ENCODE data around the gene CROCC2. TPM values are rescaled to one million over a fixed set of nuclear protein-coding genes. Genes with fewer than 3 reads are reported as not detected.

Gene CROCC2
- total and polyA plus RNA-seq, 8 donors, result 0.03 to 4.9 TPM; not detected in 6

- H3K4me3 ChIP-seq, result no peak overlapping the region
- peaks cover 0 to 11% (median 0%) of the 10 kb centered on the region in 3 donors for H3K27me3 ChIP-seq
- 77 to 96% (median 92%) methylated on average over 5 to 13 of the region's 13 CpGs for WGBS, 5 donors
- no peaks in the 10 kb centered on the region for H3K9me3 ChIP-seq
- intact Hi-C loops (cut with DNase I; ENCODE audit: low total_unique reads), result no loop called here
- H3K36me3 ChIP-seq, result no peaks in the 10 kb centered on the region
- peak in 1 of 2 donors; percentile 24 for DNase-seq
- peak overlapping the region; percentile 47 to 82 (median 75) for H3K27ac ChIP-seq
- H3K4me1 ChIP-seq, result peaks cover 30 to 58% (median 44%) of the 10 kb centered on the region in 4 donors
- TF ChIP-seq EP300 (IDR thresholded peaks at IDR 0.05) (no peak), POLR2A (IDR thresholded peaks at IDR 0.05) (no peak), CTCF (IDR thresholded peaks at IDR 0.05) (no peak), POLR2AphosphoS5 (IDR thresholded peaks at IDR 0.05) (no peak)
Observed at GRCh38 chr2:240990726-240991377, 84.7 kb downstream of the CROCC2 start.

GRCh38 chr2:240991378-240992263 is 85.5 kb downstream of the CROCC2 start:
- Histone ChIP-seq H3K4me3 (no peak overlapping the region), H3K27me3 (peaks cover 0 to 4% (median 0%) of the 10 kb centered on the region in 3 donors), H3K4me1 (peaks cover 29 to 60% (median 48%) of the 10 kb centered on the region in 4 donors), H3K9me3 (no peaks in the 10 kb centered on the region), H3K36me3 (no peaks in the 10 kb centered on the region), H3K27ac (peak overlapping the region; percentile 68 to 82 (median 75))
- intact Hi-C loops (cut with DNase I; ENCODE audit: low total_unique reads), result no loop called here
- 38 to 51% (median 47%) methylated on average over 22 to 33 of the region's 33 CpGs for WGBS, 5 donors
- TF ChIP-seq POLR2A (IDR thresholded peaks at IDR 0.05), result no peak
- peak; percentile 67 to 95 (median 81) for TF ChIP-seq POLR2AphosphoS5 (IDR thresholded peaks at IDR 0.05)
- peak; percentile 67 for TF ChIP-seq EP300 (IDR thresholded peaks at IDR 0.05)
- DNase-seq, result peak; percentile 84 to 90

GRCh38 chr2:240992572-240993291 is 86.6 kb downstream of the CROCC2 start:
- DNase-seq, result no peak
- Histone ChIP-seq H3K4me3 (no peak overlapping the region), H3K27me3 (peaks cover 0 to 2% (median 0%) of the 10 kb centered on the region in 3 donors), H3K27ac (peak overlapping the region in 4 of 5 donors; percentile 70 to 82 (median 77)), H3K9me3 (no peaks in the 10 kb centered on the region), H3K36me3 (no peaks in the 10 kb centered on the region), H3K4me1 (peaks cover 31 to 60% (median 49%) of the 10 kb centered on the region in 4 donors)
- TF ChIP-seq CTCF (IDR thresholded peaks at IDR 0.05), result no peak
- no peak for TF ChIP-seq POLR2AphosphoS5 (IDR thresholded peaks at IDR 0.05)
- TF ChIP-seq POLR2A (IDR thresholded peaks at IDR 0.05), result no peak
- TF ChIP-seq EP300 (IDR thresholded peaks at IDR 0.05), result no peak
- WGBS, 5 donors, result 73 to 78% (median 77%) methylated on average over 10 to 20 of the region's 20 CpGs
- intact Hi-C loops (cut with DNase I; ENCODE audit: low total_unique reads), result no loop called here

- whole genome bisulfite sequencing, 5 donors, result 81 to 91% (median 89%) methylated on average over 14 to 19 of the region's 19 CpGs
- Histone ChIP-seq H3K9me3 (no peaks in the 10 kb centered on the region), H3K36me3 (no peaks in the 10 kb centered on the region), H3K27me3 (peaks cover 0 to 8% (median 0%) of the 10 kb centered on the region in 3 donors), H3K4me3 (no peak overlapping the region), H3K27ac (no peak overlapping the region), H3K4me1 (peaks cover 30 to 64% (median 53%) of the 10 kb centered on the region in 4 donors)
- TF ChIP-seq POLR2A (IDR thresholded peaks at IDR 0.05), result no peak
- TF ChIP-seq CTCF (IDR thresholded peaks at IDR 0.05), result no peak
- no peak for TF ChIP-seq EP300 (IDR thresholded peaks at IDR 0.05)
- no peak for TF ChIP-seq POLR2AphosphoS5 (IDR thresholded peaks at IDR 0.05)
- intact Hi-C loops (cut with DNase I; ENCODE audit: low total_unique reads), result no loop called here
- no peak for DNase-seq
Observed at GRCh38 chr2:240993446-240994170, 87.5 kb downstream of the CROCC2 start.
